SKM-1 (cell line): ENCODE results near the gene TFDP2.
"Not testable (repeated sequence)": the region's sequence is repeated elsewhere in the genome, so short reads cannot be mapped to it uniquely, and the experiment has no call there.

Experiments used
- DNase-seq: peaks from one replicate; lab custom pipeline; 2025; ENCODE audit not compliant: unreplicated experiment; lab: John Stamatoyannopoulos, UW

TFDP2 gene

DNA sequence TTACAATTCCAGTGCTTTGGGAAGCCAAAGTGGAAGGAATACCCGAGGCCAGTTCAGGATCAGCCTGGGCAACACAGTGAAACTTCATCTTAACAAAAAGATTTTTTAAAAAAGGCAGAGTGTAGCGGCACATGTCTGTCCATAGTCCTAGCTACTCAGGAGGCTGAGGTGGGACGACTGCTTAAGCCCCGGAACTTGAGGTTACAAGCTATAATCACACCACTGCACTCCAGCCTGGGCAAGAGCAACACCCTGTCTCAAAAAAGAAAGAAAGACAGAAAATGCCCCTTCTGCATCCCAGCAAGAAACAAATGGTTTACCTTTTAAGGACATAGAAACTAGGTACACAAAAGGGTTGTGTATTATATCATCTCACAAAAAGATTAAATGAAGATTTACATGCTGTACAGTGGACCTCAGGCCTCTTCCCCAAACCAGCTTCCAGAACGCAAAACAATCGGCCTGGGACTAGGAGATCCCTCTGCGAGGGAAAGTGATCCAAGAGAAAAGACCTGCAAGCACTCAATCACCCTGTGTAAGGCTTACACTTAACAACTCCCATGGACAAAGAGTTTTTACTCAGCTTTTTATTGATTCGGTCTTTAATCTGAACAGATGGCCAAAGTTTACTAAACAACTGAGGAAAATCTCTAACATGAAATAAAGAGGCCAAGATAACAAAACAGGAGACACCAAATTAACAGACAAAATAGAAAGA is 21.2 kb downstream of the TFDP2 start:
- DNase-seq, result no peak

DNA sequence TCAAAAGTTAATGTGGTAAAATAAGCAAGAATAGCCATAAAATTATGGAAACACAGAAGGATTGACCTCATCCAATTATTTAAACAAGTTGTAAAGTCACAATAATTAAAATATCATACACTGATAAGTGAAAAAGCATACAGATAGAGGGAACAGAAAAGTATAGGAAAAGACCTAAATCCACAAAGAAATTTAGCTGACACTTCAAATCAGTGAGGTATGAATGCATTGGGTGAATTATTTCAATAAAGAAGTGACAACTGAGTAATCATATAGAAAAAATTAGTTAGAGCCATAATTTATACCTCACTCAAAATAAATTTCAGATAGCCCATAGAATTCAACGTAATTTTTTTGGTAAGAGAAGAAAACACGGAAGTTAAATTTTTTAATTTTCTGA is 25.1 kb downstream of the TFDP2 start:
- no peak for DNase-seq

DNA sequence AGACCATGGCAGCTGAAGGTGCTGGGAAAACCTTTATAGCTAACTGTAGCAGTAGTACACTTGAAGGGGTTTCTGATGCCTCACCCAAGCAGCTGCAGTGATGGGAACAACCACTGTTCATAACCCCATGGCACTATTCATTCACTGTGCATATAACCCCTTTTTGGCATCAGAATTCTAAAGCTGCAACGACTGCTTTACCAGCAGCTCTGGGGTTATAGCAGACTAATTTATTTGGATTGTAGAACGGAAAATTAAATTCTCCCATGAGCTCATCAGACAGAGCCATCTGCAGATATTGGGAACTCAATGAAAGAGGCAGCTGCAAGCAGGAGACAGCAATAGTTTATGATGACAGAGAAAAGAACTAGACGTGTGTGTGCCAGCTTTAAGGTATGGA is 28.6 kb downstream of the TFDP2 start:
- DNase-seq, result no peak

DNA sequence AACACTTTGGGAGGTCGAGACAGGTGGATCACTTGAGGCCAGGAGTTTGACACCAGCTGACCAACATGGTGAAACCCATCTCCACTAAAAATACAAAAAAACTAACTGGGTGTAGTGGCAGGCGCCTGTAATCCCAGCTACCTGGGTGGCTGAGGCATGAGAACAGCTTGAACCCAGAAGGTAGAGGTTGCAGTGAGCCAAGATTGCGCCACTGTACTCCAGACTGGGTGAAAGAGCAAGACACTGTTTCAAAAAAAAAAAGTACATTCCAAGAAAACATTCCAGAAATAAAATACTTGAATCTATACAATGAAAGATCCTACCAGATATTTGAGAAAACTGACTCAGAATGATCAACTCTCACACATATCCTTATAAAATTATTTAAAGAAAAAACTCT is 30.4 kb downstream of the TFDP2 start:
- no peak for DNase-seq

DNA sequence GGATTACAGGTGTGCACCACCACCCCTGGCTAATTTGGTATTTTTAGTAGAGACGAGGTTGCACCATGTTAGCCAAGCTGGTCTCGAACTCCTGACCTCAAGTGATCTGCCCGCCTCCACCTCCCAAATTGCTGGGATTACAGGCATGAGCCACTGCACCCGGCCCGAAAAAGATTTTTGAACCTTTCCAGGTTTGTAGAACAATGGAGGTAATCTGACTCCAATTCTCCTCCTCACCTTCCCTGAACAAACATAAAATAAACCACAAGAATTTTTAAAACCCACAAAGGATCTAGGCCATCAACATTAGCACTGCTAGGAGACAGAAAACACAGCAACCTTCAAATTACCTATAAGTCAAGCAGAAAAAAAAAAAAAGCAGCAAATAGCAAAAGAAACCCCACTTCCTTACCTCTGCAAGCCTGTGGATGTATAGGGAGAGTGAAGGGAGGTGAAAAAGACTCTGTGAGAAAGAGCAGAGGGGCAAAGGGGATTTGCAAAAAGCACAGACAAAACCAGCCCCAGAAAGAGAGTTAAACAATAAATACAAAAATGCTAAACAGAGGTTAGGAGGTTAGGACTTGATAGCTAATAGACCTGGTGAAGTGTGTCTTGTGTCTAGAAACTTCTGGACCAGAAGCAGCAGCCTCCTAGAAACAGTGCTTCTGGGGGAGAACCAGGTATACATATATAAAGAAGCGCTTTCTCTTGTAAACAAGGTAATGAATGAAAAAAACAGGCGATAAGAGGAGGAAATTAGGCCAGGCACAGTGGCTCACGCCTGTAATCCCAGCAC is 32.1 kb downstream of the TFDP2 start:
- DNase-seq, result no peak

DNA sequence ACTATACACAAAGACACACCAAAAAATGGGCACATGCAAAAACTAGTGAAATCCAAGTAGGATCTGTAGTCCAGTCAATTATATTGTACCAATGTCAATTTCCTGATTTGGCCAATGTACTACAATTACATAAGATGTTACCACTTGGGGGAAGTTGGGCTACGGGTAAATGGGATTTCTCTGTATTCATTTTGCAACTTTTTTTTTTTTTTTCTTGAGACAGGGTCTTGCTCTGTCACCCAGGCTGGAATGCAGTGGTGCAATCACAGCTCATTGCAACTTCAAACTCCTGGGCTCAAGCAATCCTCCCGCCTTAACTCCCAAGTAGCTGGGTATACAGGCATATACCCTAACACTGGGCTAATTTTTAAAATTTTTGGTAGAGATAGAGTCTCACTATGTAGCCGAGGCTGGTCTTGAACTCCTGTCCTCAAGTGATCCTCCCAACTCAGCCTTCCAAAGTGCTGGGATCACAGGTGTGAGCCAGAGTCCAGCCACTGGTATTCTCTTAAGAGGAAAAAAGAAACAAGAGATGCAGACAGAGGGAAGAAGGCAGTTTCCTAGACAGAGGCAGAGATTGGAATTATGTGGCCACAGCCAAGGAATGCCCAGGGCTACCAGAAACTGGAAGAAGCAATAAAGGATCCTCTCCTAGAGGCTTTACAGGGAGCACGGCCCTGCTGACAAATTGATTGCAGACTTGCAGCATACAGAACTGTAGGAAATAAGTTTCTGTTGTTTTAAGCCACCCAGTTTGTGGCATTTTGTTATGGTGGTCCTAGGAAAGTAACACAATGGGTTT is 33.3 kb downstream of the TFDP2 start:
- DNase-seq, result peak; percentile 8

DNA sequence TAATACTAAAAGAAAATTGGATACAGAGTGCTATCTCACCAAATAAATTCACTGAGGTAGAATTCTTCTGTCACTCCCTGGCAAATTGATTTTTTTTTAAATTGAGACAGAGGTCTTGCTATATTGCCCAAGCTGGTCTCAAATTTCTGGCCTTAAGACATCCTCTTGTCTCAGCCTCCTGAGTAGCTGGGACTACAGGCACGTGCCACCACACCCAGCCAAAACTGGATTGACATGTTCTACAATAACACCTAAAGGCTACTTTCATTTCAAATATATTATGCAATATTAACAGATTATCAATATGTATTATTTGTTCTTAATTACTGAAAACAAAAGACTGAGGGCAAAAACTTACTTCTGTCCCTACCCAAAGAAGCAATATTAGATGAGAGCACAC is 36.7 kb downstream of the TFDP2 start:
- DNase-seq, result no peak

DNA sequence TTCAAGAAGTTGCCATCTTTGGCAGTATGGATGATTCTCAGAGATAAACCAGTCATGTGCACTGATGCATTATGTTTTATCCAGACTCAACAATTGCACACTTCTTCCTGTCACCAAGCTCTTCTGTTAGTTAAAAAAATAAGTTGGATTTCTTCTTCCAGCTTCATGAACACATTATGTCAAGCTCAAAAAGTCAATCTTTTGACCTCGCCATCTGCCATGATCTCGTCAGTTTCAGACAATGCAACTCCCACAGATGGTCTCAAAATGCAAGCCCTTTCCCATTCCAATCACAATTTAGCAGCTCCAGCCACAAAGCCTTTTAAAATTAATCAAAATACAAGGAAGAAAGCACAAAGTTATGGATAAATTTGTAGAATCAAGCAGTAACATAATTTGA is 42.8 kb downstream of the TFDP2 start:
- no peak for DNase-seq

DNA sequence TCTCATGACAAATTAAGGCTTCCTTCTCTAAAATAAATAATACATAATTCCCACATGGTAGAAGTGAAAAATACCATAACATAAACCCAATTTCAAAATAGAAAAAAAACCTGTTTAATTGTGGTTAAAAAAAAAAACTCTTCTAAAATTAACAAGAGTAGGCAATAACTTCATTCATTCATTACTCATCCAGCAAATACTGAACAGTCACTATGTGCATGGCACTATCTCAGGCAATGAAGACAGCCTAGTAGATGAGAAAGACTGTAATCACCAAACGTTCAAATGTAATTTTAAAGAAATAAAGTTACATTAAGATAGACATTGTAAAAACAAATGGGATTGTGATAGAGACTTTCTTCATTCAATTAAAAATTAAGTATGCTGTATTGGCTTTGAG is 43.4 kb downstream of the TFDP2 start:
- no peak for DNase-seq

DNA sequence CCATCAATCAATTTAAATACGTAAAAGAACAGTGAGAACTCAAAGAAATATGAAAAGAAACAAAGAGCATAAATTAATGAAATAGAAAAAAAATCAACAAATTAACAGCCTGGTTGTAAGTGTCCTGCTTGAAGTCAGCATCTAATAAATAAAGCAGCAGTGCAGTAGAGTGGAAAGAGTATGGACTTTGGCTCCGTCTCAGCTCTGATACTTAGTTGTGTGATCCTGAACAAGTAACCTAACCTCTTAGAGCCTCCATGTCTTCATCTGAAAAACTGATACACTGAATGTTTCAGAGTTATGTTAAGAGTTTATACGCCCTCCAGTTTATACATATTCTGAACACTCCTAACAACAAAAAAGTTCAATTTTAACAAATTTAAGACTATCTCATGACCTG is 44.6 kb downstream of the TFDP2 start:
- DNase-seq, result no peak

DNA sequence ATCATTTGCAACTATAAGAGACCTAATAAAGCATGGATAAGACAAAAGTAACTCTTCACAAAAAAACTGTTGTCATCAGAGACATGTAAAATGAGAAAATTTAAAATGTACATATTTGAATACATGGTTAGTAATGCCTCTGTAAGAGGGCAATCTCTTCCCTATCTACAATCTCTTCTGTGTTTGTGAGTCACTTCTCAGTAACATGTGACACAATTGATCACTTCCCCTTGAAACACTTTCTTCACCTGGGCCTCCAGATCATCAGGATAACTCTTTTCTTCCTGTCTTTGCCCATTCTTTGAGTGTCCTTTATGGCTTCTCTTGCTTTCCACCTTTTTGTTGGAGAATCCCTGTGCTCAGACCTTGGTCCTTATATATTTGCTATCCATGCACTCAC is 50.4 kb downstream of the TFDP2 start:
- peak; percentile 3 for DNase-seq

DNA sequence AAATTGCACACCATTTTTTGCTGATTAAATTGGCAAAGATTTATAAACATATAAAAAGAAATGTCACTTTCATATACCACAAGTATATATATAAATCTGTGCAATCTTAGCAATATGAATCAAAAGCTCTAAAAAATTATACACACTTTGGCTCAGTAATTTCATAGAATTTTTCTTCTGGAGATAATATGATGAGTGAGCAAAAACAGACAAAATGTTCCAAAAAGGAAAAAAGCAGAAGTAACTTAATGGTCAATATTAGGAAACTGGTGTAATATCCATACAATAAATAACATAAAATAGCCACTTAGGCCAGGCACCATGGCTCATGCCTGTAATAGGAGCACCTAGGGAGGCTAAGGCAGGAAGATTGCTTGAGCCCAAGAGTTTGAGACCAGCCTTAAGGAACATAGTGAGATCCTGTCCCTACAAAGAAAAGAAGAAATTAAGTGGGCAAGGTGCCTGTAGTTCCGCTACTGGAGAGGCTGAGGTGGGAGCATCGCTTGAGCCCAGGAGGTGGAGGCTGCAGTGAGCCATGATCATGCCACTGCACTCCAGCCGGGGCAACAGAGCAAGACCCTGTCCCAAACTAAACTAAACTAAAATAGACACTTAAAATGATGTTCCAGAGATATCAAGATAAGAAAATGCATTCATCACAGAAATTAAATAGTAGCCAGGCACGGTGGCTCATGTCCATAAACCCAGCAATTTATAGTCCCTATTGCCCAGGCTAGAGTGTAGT is 52.1 kb downstream of the TFDP2 start:
- no peak for DNase-seq

DNA sequence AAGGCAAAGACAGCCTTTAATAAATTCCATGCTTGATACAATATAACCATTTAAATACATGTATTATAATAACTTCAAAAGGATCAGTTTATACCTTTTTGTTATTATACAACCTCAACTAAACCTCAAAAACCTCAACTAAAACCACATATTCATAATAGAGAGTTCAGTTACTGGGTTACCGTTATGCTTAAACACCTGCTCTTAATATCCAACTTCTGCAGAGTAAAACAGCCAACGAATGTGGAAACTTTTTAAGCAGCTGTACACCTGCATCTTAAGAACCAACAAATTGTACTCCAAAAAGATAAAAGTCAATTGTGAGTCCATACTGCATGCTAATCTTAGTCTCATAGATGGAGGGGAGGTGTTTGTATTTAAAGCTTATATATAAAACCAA is 53.5 kb downstream of the TFDP2 start:
- no peak for DNase-seq

DNA sequence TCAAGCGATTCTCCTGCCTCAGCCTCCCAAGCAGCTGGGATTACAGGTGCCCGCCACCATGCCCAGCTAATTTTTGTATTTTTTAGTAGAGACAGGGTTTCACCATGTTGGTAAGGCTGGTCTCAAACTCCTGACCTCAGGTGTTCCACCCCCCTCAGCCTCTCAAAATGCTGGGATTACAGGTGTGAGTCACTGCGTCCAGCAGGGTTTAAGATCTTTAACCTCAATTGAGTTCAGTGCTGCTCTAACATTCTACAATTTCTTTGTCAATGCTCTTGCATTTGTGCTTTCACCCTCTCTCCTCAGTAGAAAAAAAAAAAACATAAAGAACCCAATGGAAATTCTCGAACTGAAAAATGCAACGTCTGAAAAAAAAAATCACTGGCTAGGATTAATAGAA is 60.4 kb downstream of the TFDP2 start:
- not testable (repeated sequence) for DNase-seq

DNA sequence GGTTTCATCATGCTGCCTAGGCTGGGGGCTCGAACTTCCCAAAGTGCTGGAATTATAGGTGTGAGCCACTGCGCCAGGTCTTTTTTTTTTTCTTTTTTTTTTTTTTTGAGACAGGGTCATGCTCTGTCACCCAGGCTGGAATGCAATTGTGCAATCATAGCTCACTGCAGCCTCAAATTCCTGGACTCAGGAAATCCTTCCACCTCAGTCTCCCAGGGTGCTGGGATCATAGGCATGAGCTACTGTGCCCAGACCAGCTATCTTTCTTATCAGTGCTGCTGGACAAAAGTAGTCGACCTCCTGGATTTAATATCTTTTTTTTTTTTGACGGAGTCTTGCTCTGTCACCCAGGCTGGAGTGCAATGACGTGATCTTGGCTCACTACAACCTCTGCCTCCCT is 60.8 kb downstream of the TFDP2 start:
- no peak for DNase-seq

DNA sequence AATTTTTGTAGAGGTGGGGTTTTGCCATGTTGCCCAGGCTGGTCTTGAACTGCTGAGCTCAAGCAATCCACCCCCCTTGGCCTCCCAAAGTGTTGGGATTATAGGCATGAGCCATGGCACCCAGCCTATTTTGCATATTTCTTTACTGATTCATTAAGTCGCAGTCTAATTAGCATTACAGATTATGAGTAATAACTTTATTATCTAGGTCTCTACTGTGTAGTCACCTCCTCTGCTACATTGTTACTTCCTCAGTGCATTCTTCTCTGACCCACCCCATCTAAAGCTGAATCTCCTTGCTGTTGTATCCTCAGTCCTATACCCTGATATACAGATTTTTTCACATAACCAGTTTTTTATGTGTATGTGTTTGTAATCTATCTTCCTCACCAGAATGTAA is 61.7 kb downstream of the TFDP2 start:
- no peak for DNase-seq

DNA sequence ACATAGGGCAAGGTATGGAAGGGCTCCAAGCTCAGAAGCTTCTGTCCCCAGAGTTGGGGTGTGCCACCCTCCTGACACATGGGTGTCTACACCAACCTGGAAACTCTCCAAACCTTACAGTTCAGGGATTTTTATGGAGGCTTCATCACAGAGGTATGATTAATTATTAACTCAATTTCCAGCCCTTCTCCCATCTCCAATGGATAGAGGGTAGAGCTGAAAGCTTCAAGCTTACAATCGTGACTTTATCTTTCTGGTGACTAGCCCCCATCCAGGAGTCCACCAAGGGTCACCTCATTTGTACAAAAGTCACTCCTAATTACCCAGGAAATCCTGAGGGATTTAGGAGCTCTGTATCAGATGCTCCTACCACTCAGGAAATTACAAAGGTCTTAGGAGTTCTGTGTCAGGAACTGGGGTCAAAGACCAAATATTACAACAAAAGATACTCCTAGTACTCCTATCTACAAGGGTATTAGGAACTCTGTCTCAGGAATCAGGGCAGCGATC is 62.7 kb downstream of the TFDP2 start:
- no peak for DNase-seq

DNA sequence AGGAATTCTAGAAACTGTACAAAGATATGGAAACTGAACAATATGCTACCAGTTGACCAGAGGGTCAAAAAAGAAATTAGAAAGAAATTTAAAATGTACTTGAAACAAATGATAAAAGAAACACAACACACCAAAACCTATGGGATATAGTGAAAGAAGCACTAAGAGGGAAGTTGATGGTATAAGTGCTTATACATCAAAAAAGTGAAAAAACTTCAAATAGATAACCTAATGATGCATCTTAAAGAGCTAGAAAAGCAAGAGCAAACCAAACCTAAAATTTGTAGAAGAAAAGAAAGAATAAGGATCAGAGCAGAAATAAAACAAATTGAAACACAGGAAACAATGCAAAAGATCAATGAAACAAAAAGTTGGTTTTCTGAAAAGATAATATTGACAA is 68.2 kb downstream of the TFDP2 start:
- no peak for DNase-seq

DNA sequence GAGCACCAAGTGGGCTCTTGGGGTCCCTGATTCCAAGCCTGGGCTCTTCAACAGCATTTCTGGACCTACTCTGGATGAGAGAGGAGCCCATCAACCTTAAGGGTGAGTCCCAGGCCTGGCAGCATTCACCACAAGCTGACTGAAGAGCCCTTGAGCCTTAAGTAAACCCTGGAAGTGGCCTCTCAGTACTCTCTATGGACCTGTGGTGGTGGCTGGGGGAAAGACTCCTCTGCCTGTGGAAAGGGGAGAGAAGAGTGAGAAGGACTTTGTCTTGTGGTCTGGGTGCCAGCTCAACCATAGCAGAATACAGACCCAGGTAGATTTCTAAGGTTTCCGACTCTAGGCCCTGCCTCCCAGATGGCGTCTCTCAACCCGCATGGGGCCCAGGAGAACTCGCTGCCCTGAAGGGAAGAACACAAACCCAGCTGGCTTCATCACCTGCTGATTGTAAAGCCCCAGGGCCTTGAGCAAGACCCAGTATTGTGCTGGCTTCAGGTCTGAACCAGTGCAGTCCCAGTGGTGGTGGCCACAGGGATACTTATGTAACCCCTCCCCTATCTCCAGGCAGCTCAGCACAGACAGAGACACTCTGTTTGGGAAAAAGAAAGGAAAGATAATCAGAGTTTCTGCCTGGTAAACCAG is 71.4 kb downstream of the TFDP2 start:
- no peak for DNase-seq

DNA sequence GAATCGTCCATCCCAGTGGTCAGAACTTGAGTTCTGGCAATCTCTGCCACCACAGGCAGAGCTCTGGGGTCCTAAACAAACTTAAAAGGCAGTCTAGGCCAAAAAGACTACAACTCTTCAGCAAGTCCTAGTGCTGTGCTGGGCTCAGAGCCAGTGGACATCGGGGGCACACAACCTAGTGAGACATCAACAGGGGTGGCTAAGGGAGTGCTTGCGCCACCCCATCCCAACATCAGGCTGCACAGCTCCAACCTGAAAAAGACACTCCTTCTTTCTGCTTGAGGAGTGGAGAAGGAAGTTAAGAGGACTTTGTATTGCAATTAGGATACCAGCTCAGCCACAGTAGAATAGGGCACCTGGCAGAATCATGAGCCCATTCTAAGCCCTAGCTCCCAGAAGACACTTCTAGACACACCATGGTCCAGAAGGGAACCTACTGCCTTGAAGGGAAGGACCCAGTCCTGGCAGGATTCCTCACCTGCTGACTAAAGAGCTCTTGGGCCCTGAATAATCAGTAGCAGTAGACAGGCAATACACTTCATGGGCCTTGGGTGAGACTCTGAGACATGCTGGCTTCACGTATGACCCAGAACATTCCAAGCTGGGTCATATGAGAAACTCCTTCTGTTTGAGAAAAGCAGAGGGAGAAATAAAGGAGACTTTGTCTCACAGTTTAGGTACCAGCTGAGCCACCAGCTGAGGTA is 72.0 kb downstream of the TFDP2 start:
- no peak for DNase-seq
